ENCODE measurements around the gene ADGB.

DNA sequence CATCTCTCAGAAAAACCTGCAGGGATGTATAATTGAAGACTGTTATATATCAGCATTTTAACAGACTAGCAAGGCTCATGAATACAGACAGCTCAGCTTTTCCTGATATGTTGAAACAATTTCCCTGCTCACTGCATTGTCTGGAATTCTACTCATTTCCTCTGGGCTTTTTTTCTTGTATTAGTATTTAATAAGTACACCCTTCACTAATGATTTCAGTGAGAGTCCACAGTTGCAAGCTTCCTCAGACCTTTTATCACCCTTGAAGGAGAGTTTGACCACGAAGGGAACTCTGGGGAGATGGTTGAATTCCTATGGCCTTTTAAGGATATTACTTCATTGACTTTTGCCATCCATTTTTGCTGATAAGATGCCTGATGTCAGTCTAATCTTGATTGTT, 248.7 kb downstream of the ADGB start:
- TF ChIP-seq, protein P1, sequence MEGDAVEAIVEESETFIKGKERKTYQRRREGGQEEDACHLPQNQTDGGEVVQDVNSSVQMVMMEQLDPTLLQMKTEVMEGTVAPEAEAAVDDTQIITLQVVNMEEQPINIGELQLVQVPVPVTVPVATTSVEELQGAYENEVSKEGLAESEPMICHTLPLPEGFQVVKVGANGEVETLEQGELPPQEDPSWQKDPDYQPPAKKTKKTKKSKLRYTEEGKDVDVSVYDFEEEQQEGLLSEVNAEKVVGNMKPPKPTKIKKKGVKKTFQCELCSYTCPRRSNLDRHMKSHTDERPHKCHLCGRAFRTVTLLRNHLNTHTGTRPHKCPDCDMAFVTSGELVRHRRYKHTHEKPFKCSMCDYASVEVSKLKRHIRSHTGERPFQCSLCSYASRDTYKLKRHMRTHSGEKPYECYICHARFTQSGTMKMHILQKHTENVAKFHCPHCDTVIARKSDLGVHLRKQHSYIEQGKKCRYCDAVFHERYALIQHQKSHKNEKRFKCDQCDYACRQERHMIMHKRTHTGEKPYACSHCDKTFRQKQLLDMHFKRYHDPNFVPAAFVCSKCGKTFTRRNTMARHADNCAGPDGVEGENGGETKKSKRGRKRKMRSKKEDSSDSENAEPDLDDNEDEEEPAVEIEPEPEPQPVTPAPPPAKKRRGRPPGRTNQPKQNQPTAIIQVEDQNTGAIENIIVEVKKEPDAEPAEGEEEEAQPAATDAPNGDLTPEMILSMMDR (IDR thresholded peaks at IDR 0.05) = no peak
- TF ChIP-seq POLR2A (IDR thresholded peaks at IDR 0.05) = no peak

Data from thyroid gland (tissue), 4 donors.